NCI-H524 (cell line): ENCODE measurements around the gene AOX1.
"Not testable (repeated sequence)": the region's sequence is repeated elsewhere in the genome, so short reads cannot be mapped to it uniquely, and the experiment has no call there.

Experiments used
- DNase-seq, 2 experiments: peaks; one replicate each; lab custom pipeline; 2025; lab: John Stamatoyannopoulos, UW

AOX1 gene

GRCh38 chr2:200602584-200602983, 16.8 kb downstream of the AOX1 start:
- DNase-seq: no peak

DNA sequence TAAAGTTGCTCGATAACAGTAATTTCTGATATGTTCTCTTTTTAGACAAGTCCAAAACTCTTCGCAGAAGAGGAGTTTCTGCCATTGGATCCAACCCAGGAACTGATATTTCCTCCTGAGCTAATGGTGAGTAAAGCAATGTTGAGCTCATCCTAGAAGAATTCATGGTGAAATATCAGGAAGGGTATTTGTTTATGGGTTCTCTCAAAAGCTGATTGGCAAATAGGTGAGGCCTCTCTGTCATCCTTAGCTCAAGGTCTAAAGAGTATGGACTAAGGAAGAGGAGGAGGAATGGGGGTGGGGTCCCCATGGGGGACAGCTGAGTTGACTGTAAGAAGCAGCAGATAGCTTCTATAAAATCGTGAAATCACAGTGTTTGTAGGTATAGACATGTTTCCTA, 18.2 kb downstream of the AOX1 start:
- DNase-seq: no peak

DNA sequence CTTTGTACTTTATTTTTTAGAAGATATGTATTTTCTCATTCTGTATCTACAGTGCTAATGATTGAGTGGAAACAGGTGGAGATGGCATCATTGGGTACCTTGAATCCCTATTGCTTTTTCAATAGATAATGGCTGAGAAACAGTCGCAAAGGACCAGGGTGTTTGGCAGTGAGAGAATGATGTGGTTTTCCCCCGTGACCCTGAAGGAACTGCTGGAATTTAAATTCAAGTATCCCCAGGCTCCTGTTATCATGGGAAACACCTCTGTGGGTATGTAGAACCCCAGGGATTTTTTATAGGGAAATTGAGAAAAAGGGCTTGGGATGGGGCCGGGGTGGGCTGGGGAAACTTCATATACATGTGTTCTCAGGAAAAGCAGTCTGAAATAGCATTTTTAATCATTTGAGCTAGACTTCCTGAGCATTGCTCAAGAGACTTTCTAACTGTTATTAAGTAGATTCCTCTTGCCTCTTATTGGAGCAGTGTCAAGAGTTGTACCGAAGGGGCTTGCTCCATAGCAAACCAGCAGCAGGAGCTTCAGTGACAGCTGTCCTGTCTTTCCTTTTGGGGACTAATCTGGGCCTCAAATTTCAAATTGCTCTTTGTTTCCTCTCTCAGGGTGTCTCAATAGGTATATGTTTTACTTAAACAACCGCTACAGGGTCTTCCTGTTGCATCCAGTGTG, 18.9 kb downstream of the AOX1 start:
- DNase-seq: peak in 1 of 2 experiments; percentile 65

- no peak for DNase-seq
Measured at GRCh38 chr2:200608341-200609027, 22.7 kb downstream of the AOX1 start.

GRCh38 chr2:200609028-200609614, 23.3 kb downstream of the AOX1 start:
- DNase-seq: no peak

DNA sequence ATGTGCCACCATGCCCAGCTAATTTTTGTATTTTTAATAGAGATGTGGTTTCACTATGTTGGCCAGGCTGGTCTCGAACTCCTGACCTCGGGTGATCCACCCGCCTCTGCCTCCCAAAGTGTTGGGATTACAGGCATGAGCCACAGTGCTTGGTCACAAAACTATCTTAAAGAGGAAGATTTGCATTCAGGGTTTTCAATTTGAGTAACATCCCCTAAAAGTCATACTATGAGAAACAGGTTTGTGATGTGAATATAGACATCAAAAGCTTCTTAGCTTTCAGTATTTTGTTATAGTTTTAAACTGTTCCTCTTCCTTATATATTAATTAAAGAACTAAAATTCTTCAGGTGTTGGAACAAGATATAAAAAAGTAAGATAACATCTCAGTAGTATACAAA, 24.4 kb downstream of the AOX1 start:
- not testable (repeated sequence) for DNase-seq

DNA sequence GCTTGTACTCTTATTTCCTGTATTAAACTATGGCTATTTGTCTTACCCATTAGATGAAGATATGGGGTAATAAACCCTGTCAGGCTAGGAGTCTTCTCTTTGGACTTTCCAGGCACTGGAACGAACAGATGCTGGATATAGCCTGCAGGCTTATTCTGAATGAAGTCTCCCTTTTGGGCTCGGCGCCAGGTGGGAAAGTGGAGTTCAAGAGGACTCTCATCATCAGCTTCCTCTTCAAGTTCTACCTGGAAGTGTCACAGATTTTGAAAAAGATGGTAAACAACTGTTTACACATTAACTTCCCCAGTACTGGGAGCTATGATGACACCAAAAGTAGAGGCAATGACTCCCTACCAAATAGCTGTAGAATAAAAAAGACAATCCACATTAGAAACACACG, 27.9 kb downstream of the AOX1 start:
- peak; percentile 9 for DNase-seq

- DNase-seq: no peak
Measured at GRCh38 chr2:200614249-200614648, 28.4 kb downstream of the AOX1 start.

DNA sequence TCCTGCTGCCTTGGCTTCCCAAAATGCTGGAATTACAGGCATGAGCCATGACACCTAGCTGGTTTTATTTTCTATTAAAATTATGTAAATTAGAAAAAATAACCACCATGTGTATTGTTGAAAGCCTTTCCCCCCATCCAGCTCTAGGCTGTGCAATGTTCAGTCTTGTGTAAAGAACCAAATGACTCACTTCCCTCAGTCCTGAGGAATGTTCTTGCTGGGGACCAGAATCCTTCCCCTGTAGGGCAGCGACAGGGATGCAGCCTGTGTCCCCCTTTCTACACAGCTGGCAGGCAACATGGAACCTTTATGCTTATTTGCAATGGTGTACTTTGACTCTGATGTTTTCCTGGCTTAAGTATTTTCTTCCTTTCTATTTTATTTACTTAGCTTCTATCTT, 29.4 kb downstream of the AOX1 start:
- DNase-seq: no peak

DNA sequence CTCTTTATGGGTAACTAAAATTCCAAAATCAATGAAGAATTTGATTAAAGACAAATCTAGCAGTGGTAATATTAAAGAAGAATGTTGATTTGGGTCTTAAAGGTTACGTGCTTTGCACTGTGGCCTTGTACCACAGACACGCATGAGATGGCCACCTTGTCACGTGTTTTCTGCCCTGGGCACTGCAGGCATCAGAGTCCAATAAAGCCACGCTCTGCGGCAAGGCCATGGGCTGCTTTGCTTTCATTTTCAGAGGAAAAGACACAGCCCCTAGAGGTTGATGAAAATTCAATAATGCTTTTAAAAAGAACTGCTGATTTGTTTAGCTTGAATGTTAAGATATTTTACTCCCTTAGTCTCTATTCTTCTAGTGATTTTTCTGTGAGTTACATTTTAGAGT, 30.4 kb downstream of the AOX1 start:
- DNase-seq: no peak

DNA sequence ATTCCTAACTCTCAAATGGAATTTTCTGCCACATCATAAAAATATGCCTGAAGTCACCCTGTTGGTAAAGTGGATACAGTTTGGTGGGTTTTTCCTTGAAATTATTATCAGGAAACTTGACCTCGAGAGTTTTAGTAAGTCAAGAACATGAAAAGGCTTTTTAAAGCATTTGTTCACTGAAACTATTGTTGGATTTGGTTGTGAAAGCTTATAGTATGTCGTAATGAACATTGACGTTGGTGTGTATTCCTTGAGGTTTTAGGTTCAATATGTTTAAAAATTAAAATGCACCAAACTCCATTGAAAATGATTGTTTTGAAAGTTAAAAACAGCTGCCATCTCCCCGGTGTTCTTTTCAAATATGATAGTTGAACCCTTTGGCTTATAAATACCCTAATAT, 30.8 kb downstream of the AOX1 start:
- DNase-seq: no peak

- no peak for DNase-seq
Measured at GRCh38 chr2:200617156-200618053, 31.6 kb downstream of the AOX1 start.

DNA sequence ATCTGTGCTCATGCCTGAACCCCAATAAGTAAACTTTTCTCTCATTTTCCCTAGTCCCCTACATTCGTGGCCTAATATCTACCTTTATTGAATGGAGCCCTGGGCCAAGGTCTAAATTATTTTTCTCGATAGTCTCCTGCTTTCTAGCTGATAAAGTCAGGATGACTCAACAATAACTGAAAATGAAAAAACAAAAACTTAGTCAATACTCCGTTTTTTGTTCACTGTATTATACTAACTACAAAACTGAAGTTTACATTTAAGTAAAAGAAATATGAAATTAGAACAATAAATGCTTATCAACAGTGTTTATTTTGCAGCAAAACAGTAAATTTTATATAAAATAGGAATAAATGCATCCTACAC, 32.2 kb downstream of the AOX1 start:
- DNase-seq: no peak

GRCh38 chr2:200618590-200619021, 32.8 kb downstream of the AOX1 start:
- DNase-seq: peak in 1 of 2 experiments; percentile 2

DNA sequence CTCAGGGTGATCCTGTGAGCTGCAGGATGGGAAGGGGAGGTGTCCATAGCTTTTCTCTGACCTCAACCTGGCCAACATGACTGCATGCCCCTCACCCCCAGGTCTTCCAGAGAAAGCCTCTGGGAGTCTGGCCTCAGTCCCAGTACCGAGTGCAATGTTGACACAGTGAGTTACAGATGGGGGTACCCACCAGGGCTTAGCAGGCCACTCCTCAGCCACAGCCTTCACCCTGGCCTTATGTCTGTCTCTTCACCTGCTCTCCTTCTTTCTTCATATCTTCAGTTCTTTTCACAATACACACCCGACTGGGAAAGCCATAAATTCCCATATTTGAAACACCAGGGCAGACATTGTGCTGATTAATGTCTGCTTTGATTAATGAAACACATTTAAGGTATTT, 33.5 kb downstream of the AOX1 start:
- DNase-seq: peak in 1 of 2 experiments; percentile 2

GRCh38 chr2:200620606-200621390, 35.0 kb downstream of the AOX1 start:
- DNase-seq: no peak

- DNase-seq: no peak
Measured at GRCh38 chr2:200622106-200622505, 36.3 kb downstream of the AOX1 start.

- no peak for DNase-seq
Measured at GRCh38 chr2:200624026-200624425, 38.2 kb downstream of the AOX1 start.

DNA sequence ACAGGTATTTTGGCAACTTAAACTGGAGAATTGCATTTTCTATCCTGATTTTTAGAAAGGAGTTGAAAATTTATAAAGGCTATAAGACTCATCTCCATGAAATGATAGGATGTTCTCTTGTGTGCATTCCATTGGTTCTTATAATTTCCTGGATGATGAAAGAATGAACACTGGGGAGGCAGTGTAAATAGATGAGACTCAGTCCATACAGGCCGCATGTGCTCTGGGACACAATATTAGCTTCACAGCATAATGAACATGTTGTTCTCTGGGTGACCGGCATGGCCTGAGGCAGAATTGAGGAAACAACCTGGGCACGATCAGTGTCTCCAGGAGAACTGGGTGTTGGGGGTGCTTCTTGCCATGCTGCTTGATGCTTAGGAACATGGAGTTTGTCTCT, 38.8 kb downstream of the AOX1 start:
- DNase-seq: no peak

GRCh38 chr2:200625282-200625681, 39.5 kb downstream of the AOX1 start:
- DNase-seq: no peak

DNA sequence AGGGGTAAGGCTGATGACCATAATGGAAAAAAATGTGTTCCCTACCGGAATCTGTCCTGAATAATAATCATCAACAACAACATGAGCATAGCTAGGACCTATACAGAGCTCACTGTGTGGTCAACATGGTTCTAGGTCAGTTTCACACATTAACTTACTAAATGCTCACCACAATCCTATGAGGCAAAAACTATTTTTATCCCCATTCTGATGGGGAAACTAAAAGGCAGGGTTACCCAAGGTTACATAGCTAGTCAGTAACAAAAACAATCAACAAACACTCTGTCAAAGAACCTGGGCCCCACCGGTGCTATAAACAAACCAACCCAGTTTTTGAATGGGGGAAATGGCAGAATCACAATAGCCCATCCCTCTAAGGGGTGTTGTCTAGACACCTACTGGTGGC, 40.1 kb downstream of the AOX1 start:
- no peak for DNase-seq
